Stimulated activated CD8-positive, alpha-beta memory T cell treated with anti-CD3 and anti-CD28 coated beads, Interleukin-12 subunit alpha, Interleukin-12 subunit beta, amount 100 ng/mL, for 24 hours (primary cell): ENCODE measurements around the gene ZMAT2.
"Not testable (repeated sequence)": the region's sequence is repeated elsewhere in the genome, so short reads cannot be mapped to it uniquely, and the experiment has no call there.

Source experiments
- DNase-seq: peaks from one replicate; pipeline ENCODE4 v3.0.0-alpha.2; 2020; ENCODE audit errors: extremely low read depth

Gene ZMAT2, protein sequence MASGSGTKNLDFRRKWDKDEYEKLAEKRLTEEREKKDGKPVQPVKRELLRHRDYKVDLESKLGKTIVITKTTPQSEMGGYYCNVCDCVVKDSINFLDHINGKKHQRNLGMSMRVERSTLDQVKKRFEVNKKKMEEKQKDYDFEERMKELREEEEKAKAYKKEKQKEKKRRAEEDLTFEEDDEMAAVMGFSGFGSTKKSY

DNA sequence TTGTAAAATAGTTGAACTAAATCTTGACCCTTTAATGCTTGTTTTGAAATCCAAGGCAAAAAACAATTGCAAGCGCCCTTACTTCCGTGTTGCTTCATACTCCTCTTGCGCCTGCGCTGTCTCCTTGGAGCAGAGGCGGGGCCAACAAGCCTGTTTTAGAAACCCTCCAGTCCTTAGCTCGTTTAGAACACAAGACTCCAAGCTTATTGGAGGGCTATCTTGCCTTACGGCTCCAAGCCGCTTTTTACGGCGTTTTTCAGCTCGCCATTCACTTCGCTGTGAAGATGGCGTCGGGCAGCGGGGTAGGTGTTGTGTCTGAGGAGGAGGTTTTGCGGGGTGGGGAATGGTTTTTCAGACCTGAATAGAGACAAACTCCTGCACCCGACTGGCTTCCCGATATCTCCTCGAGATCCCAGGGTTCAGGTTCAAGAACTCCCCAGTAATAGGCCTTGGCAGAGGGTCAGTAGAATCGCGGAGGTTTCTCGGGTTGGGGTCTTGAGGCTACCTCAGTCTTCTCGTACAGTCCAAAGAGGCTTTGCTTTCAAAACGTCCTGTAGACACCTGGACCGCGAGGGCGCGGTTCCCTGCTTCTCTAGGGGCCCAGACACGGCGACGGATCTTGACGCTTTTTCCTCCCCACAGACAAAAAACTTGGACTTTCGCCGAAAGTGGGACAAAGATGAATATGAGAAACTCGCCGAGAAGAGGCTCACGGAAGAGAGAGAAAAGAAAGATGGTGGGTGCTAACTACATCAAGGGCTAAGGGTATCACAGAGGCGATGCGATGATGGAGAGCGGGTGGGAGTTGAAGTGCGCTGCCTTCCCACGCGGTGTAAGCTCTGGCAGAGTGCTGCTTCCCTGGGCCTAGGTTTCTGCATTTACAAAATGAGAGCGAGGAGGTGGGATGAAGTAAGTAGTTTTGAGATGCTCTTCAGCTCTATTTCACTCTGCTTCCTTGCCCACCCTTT is at the start of gene ZMAT2:
TSS of gene ZMAT2 (plus strand) at position 271 of the 968 bp plus-strand sequence. CDS start at position 285, 14 bp downstream.
- peak; percentile 78 for DNase-seq

DNA sequence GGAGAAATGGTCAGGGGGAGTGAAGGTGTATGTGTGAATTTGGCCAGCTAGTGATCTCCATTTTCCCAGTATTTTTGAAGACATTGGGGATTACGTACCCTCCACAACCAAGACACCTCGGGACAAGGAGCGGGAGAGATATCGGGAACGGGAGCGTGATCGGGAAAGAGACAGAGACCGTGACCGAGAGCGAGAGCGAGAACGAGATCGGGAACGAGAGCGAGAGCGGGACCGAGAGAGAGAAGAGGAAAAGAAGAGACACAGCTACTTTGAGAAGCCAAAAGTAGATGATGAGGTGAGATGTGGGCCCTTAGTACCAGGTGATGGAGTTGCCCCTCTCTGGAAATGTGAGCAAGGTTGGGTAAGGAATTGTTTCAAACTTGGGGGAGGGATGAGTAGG is 41.4 kb upstream of the ZMAT2 start:
- DNase-seq, result no peak

DNA sequence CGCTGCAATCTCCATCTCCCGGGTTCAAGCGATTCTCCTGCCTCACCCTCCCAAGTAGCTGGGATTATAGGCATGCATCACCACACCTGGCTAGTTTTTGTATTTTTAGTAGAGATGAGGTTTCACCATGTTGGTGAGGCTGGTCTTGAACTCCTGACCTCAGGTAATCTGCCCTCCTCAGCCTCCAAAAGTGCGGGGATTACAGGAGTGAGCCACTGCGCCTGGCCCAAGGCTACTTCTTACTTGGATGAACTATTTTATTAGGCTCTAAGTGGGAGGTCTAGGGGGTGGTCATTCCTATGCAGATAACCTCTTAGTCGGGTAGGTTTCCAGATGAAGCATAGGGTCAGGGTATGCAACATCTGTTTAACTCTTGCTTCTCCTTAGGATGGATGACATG is 39.9 kb upstream of the ZMAT2 start:
- not testable (repeated sequence) for DNase-seq

DNA sequence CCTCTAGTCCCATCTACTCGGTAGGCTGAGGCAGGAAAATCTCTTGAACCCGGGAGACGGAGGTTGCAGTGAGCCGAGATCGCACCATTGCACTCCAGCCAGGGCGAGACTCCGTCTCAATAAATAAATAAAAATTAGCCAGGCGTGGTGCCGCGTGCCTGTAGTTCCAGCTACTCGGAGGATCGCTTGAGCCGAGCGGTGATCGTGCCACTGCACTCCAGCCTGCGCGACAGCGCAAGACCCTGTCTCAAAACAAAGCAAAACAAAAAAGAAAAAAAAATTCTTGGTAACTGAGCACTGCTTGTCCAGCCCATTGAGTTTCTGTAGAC is 36.3 kb upstream of the ZMAT2 start:
- no peak for DNase-seq

DNA sequence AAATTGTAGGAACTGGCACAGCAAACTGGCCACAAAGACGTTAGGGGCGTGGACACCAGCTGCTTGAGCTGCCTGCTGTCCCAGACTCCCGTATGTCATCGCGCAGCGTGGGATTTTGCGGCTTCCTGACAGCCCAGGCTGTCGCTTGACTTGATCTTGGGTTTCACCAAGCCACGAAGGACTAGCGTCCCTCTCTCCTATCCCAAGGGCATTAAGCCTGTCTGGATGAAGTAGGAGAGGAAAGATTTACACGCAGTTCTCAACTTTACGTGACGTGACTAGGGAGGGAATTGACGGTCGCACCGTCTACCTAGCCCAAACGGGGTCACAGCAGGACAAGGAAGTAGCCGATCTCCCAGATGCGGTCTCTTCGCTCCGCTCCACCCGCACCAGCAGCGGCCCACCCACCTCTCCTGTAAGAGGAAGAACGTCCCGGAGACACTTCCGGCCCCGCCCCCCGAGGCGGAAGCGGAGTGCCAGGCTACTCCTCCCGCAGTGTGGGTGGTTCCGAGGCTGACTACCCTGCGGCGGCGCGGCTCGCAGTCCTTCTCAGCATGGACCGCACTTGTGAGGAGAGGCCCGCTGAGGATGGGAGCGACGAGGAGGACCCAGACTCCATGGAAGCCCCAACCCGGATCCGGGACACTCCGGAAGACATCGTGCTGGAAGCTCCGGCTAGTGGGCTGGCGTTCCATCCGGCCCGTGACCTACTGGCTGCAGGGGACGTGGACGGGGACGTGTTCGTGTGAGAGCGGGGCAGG is 35.7 kb upstream of the ZMAT2 start, which contains the start of gene WDR55:
TSS of gene WDR55 (plus strand) at position 546 of the 761 bp plus-strand sequence. CDS start at position 555, 9 bp downstream.
- DNase-seq, result peak; percentile 94

DNA sequence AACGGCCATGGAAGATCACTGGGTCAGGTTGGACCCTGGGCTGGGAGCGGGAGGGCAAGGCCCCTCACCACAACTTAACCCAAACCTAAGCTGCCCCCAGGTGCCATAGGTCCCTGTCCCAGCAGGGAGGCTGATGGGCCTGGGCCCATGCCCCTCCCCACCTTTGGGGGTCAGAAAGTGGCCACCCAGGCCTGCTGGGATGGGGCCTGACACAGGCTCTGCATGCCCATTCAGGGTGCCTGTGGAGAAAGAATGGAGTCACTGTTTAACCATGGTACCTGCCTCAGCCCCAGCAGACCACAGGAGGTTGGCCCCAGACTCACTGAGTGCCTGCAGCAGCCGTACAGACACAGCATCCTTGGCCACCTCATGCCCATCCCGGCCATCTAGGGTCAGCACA is 29.2 kb upstream of the ZMAT2 start:
- not testable (repeated sequence) for DNase-seq

DNA sequence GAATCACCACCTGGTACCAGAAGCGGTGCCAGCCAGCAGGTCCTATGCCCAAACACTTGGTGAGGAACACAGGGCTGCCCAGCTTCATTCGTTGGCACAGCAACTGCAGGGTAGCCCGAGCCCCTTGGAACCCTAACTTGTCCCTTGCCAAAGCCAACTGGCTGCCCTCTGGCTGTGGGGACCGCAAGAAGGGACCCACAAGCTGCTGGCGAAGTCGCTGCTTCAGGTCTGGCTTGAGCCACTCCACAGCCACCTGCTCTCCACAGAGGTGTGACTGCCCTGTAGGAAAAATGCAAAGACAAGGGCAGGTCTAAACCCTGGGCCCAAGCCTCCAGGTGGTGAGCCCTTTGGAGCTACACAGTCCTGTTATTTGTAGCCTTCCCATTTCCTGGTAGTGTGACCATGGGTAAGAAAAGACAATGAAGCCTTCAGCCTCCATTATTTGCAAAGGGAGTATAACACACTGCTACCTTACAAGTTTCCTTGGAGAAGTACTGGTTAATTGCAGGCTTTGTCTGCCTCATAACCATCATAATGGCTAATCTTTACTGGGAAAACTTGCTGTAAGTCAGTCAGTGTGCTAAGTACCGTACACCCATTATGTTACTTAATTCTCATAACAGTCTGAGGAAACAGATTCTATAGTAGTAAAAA is 28.6 kb upstream of the ZMAT2 start:
- DNase-seq, result no peak

DNA sequence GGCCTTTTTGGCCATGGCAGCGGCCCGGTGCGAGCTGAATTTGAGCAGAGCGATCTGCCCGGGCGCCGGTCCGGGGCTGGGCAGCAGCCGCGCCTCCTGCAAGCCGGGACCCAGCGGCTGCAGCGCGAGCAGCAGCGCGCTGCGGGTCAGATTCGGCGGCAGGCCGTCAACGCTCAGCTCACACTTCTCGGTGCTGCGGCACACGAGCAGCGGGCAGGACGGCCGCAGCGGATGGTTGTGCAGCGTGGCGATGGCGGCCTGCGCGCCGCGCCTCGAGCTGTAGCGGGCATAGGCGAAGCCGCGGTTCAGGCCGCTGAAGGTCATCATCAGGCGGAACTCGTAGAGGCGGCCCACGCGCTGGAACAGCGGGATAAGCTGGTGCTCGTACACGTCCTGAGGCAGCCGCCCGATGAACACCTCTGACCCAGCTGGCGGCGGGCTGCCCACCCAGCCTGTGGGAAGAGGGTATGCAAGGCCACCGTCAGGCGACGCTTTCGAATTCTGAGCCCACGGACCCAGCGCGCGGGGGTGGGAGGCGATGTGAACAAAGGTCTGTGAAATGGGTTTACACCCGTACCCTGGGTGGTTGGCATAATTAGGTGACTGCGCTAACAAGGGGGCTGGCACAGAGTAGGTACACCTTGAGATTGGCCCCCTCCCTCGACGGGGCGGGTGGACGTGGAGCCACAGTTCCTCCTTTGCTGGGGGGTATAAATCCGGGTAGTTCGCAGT is 27.6 kb upstream of the ZMAT2 start:
- no peak for DNase-seq

DNA sequence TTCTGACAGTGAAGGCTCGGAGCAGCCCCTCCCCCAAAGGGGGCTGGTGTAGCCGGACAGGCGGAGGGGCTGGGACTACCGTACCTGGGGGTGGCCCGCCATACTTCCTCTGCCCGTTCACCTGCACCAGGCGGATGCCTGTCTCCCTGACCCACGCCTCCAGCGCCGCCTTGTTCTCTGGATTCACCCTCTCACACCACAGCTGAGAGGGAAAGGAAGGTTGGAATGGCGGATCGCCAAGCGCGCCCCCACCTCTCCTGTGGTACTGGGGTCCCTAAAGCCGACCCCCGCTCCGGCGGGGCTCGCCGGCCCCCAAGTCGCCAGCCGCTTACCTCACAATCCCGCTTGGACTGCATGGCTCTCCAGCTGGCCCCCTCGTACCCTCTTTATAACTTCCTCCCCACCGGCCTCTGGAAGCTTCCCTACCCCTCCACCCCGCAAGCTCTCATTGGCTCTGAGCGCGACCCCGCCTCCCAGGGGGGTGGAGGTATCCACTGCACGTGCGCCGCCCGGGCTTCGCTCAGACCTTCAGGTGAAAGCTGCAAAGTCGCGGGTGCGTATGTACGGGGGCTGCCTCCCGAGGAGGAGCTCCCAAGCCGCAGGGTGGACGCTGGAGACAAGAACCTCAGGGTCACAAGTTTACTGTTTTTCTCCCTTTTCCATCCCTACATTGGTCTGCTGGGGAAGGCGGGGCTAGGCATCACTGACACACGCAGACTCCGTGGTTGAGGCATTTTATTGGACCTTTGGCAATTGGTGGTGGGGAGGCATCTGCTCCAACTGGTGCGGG is 26.9 kb upstream of the ZMAT2 start, which contains the start of gene DND1:
TSS of gene DND1 (minus strand) at position 390 of the 790 bp plus-strand sequence. CDS start at position 356, 34 bp downstream.
- DNase-seq, result no peak

DNA sequence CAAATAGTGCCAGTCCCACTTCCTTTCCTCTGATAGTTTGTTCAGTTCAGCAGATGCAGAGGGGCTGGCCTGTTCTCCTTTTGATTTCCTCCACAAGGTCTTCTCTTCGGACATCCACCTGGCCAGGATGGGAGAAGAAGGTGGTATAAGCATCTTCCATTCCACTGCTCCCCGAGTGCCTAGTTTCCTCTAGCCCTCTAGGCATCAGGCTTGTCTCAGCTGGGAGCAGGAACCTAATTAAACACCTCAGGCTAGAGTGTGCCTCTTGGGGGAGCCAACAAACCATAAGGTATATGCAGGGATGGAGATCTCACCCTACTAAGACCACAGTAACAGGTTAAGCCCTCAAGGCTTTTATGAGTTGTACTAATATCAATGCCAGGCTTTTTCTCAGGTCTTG is 26.0 kb upstream of the ZMAT2 start:
- no peak for DNase-seq

DNA sequence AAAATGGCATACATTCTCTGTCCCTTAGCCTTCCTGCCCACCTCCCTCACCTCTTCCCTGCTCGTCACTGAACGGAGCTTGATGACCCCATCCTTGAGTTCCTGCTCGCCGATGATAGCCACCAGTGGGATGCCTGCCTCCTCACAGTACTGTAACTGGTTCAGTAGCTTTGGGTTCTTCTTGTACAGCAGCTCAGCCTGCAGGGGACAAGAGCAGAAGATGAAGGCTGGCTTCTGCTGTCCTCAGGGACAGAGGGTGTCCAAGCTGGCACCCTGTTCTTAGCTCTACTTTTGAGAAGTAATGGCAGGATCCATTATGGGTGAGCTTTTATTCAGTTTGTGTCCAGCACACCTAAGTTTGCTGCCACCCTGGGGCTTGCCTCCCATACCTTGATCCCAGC is 25.6 kb upstream of the ZMAT2 start:
- no peak for DNase-seq

DNA sequence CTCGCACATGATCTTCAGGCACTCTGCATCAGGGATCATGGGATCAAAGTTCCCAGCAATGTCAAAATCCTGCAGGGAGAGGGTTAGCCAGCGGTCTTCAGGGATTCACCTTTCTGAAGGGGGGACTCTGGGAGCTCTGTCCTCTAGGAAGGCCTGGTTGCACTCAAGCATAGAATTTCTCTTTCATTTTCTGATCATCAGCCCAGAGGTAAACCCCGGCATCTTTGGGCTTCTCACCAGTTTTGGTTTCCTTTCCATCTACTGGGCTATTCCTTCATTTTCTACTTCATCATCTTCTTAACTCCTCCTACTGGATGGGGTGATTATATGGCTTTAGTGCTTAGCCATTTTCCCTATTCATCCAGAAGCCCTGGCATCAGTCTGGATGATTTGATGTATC is 22.3 kb upstream of the ZMAT2 start:
- DNase-seq, result no peak

DNA sequence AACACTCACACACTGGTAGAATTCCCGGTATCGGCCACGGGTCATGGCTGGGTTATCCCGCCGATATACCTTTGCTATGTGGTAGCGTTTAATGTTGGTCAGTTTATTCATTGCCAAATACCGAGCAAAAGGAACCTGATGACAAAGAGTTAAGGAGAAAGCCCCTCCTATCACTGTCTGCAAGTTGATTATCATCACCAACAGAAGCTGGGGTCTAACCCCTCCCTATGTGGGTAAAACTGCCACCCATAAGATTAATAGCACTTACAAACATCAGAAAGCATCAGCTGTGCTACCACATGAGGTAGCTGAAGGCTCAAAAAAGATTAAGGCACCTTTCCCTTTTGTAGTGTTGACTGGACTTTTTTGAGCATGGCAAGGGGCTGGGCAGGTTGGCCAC is 21.3 kb upstream of the ZMAT2 start:
- DNase-seq, result no peak

DNA sequence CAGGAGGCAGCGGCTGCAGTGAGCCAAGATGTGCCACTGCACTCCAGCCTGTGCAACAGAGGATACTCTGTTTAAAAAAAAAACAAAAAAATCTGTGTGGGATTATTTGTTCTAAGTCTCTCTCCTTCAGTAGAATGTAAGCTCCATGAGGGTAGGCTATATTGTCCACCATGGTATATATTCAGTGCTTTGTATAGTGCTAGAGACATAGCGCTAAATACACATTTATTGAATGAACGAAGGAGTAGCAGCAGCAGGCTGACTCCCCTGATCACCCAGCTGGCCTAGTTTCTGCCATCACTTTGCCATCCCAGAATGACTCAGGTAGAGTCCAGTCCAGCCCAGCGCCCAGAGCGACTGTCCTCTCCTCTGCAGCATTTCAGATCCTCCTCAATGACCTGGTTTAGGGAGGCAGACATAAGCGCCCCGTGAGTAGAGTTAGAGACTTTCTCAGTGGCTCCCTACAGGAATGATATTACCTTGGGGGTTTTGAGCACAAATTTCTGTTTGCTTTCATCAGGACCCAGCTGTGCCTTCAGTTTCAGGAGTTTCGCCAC is 9.8 kb upstream of the ZMAT2 start:
- no peak for DNase-seq

DNA sequence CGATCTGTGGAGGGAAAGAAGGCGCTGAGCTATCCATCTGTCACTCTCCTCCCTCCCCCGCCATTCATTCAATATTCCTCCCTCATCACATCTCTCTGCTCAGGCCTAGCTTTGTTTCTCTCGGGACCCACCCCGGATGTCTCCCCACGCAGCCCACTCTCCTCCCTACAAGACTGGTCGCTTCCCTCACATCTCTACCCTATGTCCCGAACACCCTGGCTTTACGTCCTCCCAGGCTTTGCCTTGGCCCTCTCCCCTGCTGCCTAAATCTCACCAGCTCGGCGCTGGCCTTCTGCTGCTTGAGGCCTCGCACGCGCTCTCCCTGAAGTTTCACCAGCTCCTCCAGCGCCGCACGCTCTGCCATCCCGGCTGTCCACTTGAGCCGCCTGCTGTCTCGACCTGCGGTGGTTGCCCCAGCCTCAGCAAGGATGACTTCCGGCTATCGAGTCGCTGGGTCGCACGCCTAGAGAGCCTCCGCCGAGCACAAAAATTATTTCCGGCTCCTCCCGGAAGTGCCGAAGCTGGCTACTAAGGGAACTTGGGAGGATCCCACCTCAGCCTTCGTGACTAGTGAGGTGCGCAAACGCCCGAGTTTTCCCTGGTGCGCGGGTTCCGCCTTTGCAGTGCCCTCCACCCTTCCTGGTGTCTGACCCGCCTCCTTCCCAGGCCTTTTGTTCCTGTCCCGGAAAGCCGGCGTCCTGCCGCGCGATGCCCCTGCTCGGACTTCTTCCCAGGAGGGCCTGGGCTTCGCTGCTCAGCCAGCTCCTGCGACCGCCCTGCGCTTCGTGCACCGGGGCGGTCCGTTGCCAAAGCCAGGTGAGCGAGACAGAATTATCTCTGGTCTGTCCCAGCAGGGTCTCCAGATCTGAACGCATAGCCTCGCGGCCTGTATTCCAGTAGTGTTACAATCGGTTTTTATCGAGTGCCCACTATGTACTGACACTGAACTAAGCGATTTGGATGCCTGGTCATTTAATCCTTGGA is 9.0 kb upstream of the ZMAT2 start, which contains the start of the genes HARS1 and HARS2:
TSS of gene HARS1 (minus strand) at position 430 of the 984 bp plus-strand sequence. CDS start at position 364, 66 bp downstream.
TSS of gene HARS2 (plus strand) at position 515 of the 984 bp plus-strand sequence. CDS start at position 709, 194 bp downstream.
- DNase-seq, result peak; percentile 64

DNA sequence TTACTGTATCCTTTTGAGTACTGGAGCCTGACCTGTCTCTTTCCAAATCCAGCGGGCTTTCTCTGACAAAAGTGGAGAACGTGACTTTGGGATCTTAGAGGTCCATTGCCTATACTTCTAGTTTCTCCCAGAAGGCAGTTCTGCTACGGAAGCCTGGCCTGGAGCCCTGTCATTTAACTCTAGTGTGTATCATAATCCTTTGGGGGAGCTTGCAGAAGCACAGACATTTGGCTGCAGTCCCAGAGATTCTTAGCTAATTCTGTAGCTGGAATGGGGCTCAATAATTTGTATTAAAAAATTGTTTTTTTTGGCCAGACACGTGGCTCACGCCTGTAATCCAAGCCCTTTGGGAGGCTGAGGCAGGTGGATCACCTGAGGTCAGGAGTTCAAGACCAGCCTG is 6.0 kb upstream of the ZMAT2 start:
- no peak for DNase-seq

DNA sequence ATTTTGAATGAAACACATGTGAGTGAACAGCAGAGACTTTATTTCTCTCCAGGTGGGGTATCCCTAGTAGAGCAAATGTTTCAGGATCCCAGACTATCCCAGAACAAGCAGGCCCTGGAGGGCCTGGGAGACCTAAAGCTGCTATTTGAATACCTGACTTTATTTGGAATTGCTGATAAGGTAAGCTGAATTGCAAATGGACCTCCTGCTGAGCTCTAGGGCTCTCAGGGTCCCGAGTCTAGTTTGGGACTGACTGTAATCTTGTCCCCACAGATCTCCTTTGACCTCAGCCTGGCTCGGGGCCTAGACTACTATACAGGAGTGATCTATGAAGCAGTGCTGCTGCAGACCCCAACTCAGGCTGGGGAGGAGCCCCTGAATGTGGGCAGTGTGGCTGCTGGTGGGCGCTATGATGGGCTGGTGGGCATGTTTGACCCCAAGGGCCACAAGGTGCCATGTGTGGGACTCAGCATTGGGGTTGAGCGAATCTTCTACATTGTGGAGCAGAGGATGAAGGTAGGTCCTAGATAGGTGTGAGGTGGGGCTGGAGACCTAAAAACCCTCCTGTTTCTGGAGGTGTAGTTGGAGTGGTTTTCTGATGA is 3.3 kb upstream of the ZMAT2 start:
- DNase-seq, result no peak

DNA sequence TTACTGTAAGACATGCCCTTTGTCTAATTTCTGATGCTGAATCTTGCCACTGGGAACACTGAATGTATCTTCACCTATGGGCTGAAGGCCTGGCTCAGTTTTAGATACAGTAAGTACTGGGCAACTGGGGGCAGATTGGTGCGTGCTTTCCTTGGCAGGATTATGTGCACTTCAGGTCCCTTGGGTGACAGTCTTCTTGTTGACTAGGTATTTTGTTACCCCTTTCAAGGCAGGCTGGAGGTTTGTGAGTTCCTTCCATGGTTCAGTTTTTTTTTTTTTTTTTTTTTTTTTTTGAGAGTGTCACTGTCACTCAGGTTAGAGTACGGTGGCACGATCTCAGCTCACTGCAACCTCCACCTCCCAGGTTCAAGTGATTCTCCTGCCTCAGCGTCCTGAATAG is 7.6 kb downstream of the ZMAT2 start:
- DNase-seq, result no peak
